Rectal smooth muscle tissue (tissue), 1 donor: Measurements from ENCODE around the gene RPL23.

Source experiments
- H3K27ac ChIP-seq: one replicate; pipeline ENCODE4 v1.7.0; 2013; ENCODE audit warnings: low read depth, low read length, inconsistent platforms
- H3K27me3 ChIP-seq: one replicate; pipeline ENCODE4 v1.7.0; 2013; ENCODE audit warnings: low read length; ENCODE audit not compliant: control insufficient read depth, insufficient read depth
- H3K36me3 ChIP-seq: one replicate; pipeline ENCODE4 v1.7.0; 2013; ENCODE audit warnings: low read length; ENCODE audit not compliant: control insufficient read depth, insufficient read depth
- H3K4me1 ChIP-seq: one replicate; pipeline ENCODE4 v1.7.0; 2013; ENCODE audit warnings: low read length; ENCODE audit not compliant: control insufficient read depth, insufficient read depth
- H3K4me3 ChIP-seq: one replicate; pipeline ENCODE4 v1.7.0; 2013; ENCODE audit warnings: low read length
- H3K9ac ChIP-seq: one replicate; pipeline ENCODE4 v1.7.0; 2013; ENCODE audit warnings: low read length

The RPL23 gene

DNA sequence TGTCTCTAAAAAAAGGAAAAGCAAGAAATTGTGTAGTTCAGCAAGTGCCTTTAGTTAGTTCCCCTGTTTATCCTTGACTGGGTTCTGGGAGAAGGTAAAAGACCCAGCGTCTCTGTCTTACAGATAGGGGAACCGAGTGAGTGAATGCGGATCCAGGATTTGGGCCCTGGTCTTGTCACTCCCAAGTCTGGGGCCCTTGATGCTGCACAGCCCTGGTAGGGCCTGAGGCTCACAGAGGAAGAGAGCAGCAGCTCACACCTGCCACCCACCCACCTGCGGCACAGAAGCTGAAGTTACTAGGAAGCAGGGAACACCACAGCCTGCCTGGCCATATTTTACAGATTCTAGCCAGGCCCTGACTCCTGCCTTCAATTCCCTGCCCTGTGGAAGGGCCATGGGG lies 38.6 kb upstream of the RPL23 start:
- Histone ChIP-seq H3K36me3 (peaks cover 39% of the 10 kb centered on the region), H3K4me1 (peaks cover 13% of the 10 kb centered on the region), H3K9ac (no peak overlapping the region), H3K27ac (no peak overlapping the region), H3K4me3 (no peak overlapping the region), H3K27me3 (no peaks in the 10 kb centered on the region)

DNA sequence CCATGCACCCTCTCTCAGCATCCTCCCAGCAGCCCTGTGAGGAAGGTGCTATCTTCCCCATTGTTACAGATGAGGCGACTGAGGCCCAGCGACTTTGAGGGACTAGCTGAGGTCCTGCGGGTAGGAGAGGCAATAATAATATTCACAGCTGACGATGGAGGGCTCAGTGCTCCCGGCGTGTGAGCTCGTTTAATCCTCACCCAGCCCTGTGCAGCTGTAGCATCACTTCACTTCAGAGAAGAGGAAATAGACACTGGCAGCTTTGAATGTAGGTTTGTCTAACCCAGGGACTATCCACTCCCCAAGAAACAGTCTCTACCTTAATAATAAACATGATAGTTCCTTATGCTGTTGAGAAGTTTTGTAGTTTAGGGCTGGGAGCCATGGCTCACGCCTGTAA lies 37.9 kb upstream of the RPL23 start:
- H3K9ac ChIP-seq = no peak overlapping the region
- H3K4me1 ChIP-seq = peaks cover 7% of the 10 kb centered on the region
- H3K27me3 ChIP-seq = no peaks in the 10 kb centered on the region
- H3K36me3 ChIP-seq = peaks cover 34% of the 10 kb centered on the region
- no peak overlapping the region for H3K4me3 ChIP-seq
- no peak overlapping the region for H3K27ac ChIP-seq

DNA sequence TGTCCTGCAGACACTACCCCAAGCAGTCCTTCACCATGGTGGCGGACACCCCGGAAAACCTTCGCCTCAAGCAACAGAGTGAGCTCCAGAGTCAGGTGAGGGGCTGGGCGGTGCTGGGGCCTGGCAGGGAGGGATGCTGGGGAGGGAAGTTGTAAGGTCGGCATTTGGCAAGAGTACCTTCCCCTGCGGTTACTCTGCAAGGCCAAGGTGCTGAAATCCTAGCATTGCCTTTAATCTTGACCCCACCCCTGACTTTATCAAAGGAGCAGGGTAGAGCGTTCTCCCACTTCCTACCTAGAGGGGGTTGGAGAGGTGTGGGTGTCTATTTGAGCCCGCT lies 36.9 kb upstream of the RPL23 start:
- Histone ChIP-seq H3K9ac (no peak overlapping the region), H3K27ac (no peak overlapping the region), H3K27me3 (no peaks in the 10 kb centered on the region), H3K36me3 (peaks cover 33% of the 10 kb centered on the region), H3K4me1 (peaks cover 12% of the 10 kb centered on the region), H3K4me3 (no peak overlapping the region)

DNA sequence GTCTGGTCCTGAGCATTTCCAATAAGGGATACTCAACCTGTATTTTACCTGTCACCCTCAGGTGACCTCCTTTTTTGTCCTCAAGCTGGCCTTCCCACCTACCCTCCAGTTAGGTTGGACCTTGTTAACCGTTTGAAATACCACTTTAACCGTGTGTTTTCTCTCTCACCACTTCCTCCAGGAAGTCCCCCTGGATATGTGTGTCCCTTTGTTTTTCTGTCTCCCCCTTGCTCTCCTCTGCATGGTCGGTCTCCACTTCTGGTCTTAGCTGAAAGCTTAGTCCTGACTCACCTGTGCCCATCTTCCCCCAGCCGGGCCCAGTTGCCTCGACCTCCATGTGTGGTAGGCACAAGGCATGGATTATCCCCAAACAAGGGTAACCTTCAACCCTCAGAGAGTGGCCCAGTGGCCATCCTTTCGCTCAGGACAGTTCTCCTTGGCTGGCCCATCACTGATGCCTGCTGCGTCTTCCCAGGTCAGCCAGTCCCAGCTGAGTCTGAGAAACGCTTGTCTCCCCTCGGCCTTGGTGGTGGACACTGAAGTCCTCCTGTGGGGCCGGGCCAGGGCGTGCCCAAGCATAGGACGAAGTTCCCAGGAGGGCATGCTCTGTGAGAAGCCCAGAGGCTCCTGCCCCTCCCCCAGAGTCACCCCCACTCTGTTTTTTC lies 36.4 kb upstream of the RPL23 start:
- Histone ChIP-seq H3K27ac (no peak overlapping the region), H3K36me3 (peaks cover 33% of the 10 kb centered on the region), H3K9ac (no peak overlapping the region), H3K4me3 (no peak overlapping the region), H3K4me1 (peaks cover 15% of the 10 kb centered on the region), H3K27me3 (no peaks in the 10 kb centered on the region)

DNA sequence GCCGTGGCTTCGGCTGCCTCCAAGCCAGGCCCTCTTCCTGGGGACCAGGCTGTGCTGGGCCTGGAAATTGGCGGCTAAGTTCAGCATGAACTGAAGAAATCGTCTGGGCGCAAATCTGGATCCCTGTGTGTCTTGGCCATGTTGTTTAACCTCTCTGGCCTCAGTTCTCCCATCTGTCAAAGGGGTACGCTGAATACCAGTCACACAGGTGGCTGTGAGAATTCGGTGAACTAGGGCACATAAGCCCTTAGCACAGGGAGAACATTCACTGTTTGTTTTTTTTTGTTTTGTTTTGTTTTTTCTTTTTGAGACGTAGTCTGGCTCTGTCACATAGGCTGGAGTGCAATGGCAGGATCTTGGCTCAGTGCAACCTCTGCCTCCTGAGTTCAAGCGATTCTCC lies 35.3 kb upstream of the RPL23 start:
- Histone ChIP-seq H3K36me3 (peaks cover 33% of the 10 kb centered on the region), H3K27ac (no peak overlapping the region), H3K27me3 (no peaks in the 10 kb centered on the region), H3K4me3 (no peak overlapping the region), H3K4me1 (peaks cover 15% of the 10 kb centered on the region), H3K9ac (no peak overlapping the region)

DNA sequence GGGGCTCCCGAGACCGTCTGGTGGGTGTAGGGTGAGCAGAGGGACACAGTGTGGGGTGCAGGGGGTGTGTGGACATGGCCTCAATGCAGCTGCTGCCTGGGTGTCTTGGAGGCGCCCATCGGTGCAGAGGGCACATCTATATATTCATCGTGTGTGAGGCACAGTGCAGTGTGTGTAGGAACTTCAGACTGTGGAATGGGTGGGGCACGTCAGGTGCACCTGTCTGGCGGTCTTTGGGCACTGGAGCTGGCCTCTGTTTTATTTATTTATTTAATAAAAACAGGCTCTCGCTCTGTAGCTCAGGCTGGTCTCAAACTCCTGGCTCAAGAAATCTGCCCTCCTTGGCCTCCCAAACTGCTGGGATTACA lies 33.1 kb upstream of the RPL23 start:
- Histone ChIP-seq H3K27me3 (no peaks in the 10 kb centered on the region), H3K4me1 (peaks cover 22% of the 10 kb centered on the region), H3K27ac (no peak overlapping the region), H3K36me3 (peaks cover 20% of the 10 kb centered on the region), H3K9ac (no peak overlapping the region), H3K4me3 (no peak overlapping the region)

DNA sequence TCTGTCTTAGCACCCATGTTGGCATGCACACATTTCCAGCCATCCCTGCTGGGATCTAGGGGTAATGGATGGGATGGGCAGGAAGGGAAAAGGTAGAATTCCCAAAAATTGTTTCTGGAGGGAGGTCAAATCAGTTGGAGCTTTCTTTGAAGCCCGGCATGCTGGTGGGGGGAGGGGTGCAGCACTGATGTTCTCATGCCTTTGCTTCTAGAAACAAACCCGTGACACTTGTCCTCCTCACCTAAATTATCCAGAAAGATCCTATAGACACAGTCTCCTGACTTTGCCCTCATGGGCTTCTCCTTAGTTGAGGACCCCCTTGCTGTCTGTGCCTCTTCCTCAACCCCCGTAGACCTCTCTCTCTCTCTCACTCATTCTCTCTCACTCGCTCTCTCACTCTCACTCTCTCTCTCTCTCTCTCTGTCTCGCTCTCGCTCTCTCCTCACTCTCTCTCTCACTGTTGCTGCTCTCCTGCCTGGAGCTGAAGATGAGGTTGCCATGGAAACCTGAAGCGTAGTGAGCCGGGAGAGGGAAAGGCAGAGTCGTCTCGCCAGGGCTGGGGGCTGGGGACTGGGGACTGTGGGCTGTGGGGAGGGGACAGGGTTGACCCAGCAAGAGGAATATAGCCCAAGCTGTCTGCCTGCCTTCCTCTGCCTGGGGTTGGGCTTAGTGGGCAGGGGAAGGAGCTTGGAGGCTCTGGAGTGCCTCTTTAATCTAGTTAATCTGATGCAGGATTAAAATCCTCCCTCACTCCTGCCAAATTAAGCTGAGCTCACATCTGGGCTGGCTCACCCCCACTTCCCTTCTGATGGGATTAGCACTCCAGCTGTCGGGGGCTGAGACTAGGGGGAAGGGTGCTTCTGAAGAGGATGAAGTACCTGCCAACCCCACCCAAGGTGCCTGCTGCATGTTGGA lies 32.5 kb upstream of the RPL23 start:
- no peaks in the 10 kb centered on the region for H3K27me3 ChIP-seq
- H3K4me3 ChIP-seq = no peak overlapping the region
- H3K27ac ChIP-seq = no peak overlapping the region
- H3K36me3 ChIP-seq = peaks cover 16% of the 10 kb centered on the region
- H3K9ac ChIP-seq = no peak overlapping the region
- peaks cover 28% of the 10 kb centered on the region for H3K4me1 ChIP-seq

DNA sequence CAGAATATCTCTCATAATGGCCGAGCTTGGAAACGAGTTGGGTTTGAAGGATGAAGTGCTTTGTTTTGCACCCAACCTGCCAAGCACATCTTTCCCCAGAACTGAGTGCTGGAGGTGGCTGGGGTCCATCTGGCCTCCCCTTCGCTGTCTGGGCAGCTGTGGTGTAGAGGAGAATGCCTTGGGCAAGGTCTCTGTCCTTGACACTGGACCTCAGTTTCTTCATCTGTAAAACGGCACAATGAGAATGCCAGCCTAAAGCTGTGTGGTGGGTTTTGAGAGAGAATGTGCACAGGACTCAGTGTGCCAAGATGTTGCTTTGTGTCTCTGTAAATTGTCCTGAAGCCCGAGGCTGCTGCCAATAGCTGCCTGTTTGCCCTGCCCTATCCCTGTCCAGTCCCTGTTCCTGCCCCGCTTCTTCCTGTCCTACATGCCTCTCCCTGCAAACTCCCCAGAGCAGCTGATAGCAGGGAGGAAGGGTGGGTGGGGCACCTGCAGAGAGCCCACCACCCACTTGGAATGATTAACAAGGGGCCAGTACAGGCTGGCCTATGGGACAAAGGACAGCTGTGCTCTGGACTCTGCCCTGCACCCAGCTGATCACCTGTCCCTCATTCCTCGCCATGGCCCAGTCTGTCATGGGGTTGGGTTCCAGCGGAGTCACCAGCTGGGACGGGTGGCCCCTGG lies 31.7 kb upstream of the RPL23 start:
- Histone ChIP-seq H3K27ac (no peak overlapping the region), H3K9ac (no peak overlapping the region), H3K4me1 (peaks cover 35% of the 10 kb centered on the region), H3K4me3 (no peak overlapping the region), H3K27me3 (no peaks in the 10 kb centered on the region), H3K36me3 (peaks cover 13% of the 10 kb centered on the region)

DNA sequence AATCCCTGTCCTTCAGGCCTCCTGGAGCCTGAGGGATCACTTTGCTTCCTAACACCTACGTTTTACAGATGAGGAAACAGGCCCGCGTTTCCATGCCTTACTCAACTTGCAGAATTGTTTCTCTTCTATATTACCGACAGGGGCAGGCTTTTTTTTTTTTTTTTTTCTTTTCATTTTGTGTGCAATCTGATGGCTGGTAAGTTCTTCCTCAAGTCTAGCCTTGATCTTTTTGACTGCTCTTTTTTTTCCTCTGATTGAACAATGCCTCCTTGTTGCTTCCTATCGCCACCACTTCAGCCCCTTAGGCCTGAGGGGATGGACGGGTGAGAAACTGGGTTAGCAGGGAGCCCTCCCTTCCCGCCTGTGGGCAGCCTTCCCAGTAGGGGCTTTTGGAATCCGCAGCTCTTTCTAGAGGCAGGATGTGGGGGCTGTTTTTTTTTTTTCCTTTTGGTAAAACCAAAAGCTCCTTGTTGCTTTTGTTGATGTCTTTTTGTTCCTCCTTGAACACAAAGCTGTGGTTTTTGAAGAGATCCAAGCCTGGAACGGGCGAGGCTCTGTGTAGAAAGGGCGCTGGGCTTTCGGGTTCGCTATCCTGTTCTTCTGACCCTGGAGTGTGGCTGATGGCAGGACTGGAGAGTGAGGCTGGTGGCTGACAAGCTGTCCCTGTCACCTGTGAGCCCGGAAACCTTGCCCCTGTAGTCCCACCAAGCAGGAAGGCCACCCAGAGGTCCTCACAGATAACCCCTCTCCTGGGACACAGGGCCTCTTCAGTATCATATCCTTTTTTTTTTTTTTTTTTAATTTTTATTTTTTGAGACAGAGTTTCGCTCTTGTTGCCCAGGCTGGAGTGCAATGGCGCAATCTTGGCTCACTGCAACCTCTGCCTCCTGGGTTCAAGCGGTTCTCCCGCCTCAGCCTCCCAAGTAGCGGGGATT lies 30.3 kb upstream of the RPL23 start:
- H3K27ac ChIP-seq = peak overlapping the region; percentile 19
- H3K4me1 ChIP-seq = peaks cover 39% of the 10 kb centered on the region
- peaks cover 8% of the 10 kb centered on the region for H3K36me3 ChIP-seq
- no peak overlapping the region for H3K4me3 ChIP-seq
- H3K9ac ChIP-seq = no peak overlapping the region
- H3K27me3 ChIP-seq = no peaks in the 10 kb centered on the region

DNA sequence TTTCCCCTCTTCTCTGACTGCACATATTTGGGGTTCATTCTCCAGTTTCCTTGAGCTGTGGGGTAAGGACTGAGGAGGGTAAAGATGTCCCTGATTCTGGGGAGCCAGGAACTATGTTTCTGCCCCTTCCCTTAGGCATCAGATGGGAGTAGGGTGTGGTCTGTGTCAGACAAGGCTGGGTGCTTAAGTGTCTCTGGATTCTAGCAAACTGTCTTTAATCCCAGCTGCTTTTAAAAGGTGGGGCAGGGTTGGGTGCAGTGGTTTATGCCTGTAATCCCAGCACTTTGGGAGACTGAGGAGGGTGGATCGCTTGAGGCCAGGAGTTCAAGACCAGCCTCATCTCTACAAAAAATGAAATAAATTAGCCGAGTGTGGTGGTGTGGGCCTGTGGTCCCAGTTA lies 29.3 kb upstream of the RPL23 start:
- no peak overlapping the region for H3K27ac ChIP-seq
- H3K9ac ChIP-seq = no peak overlapping the region
- H3K36me3 ChIP-seq = peaks cover 17% of the 10 kb centered on the region
- H3K4me3 ChIP-seq = no peak overlapping the region
- H3K4me1 ChIP-seq = peaks cover 39% of the 10 kb centered on the region
- H3K27me3 ChIP-seq = no peaks in the 10 kb centered on the region

DNA sequence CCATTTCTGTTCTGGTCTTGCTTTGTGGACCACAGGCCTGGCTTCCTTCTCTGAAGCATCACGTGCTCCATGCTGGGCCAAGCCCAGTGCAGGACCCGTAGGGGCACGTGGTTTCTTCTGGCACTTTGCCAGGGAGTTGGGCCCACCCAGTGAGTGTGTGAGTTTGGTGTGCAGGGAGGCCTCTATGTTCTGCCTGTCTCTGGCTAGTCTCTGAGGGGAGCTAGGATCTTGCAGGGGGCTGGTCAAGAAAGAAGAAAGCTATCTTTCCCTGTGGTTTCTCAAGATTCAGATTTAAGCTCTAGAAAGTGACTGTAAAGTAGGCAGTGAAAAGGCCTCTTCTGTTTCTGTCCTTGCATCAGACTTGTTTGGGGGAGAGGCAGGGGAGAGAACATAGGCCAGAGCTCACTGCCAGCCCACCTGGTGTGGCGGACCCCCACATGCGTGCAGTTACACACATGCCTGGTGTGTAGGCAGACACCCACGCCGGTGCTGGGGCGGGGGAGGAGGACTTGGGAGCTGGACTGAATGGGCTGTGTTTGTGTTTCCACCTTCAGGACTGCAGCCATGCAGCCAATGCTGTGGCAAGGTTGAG lies 28.2 kb upstream of the RPL23 start:
- H3K27ac ChIP-seq = peak overlapping the region; percentile 41
- no peaks in the 10 kb centered on the region for H3K27me3 ChIP-seq
- H3K4me3 ChIP-seq = peak overlapping the region; percentile 3
- H3K36me3 ChIP-seq = peaks cover 16% of the 10 kb centered on the region
- no peak overlapping the region for H3K9ac ChIP-seq
- H3K4me1 ChIP-seq = peaks cover 43% of the 10 kb centered on the region
